ENCODE measurements around the gene MCU. TPM values are rescaled to one million over a fixed set of nuclear protein-coding genes. Genes with fewer than 3 reads are reported as not detected.

MCU gene
- total RNA-seq, 2 experiments from 2014 or later, result 9.4 to 9.9 TPM

GRCh38 chr10:72783410-72783833 is 91.5 kb downstream of the MCU start:
- Histone ChIP-seq H3K4me1 (ENCODE audit: insufficient read depth, low read length, poor library complexity, severe bottlenecking) (no peaks in the 10 kb centered on the region), H3K9me2 (ENCODE audit: insufficient read depth, low read length) (no peaks in the 10 kb centered on the region), H3K4me2 (ENCODE audit: low read length) (no peak overlapping the region), H2AFZ (ENCODE audit: low read length) (no peak overlapping the region), H3K4me3 (ENCODE audit: low read depth, low read length, poor library complexity, severe bottlenecking) (no peak overlapping the region), H3K9me3 (ENCODE audit: low read length) (no peaks in the 10 kb centered on the region), H4K20me1 (ENCODE audit: insufficient read depth, low read length) (no peaks in the 10 kb centered on the region), H3K27ac (ENCODE audit: low read depth, low read length, poor library complexity, severe bottlenecking) (no peak overlapping the region), H3K79me2 (ENCODE audit: insufficient read depth, low read depth, low read length) (no peaks in the 10 kb centered on the region), H3K36me3 (ENCODE audit: insufficient read depth, low read length) (no peaks in the 10 kb centered on the region)
- BruUV-seq (replicated peaks), result no TSS peak
- no peak for TF ChIP-seq EZH2phosphoT487 (IDR thresholded peaks at IDR 0.05; ENCODE audit: borderline replicate concordance, low read depth, low read length)
- ChIA-PET POLR2A (no interaction called here), CTCF (ENCODE audit: unreplicated experiment) (no interaction called here)
- no peak for DNase-seq (ENCODE audit: low spot score)
- intact Hi-C loops (cut with micrococcal nuclease; ENCODE audit: unreplicated experiment), result no loop called here

- no peak for TF ChIP-seq CTCF (conservative IDR thresholded peaks at IDR 0.05; ENCODE audit: low read length)
- no peak for TF ChIP-seq EZH2phosphoT487 (IDR thresholded peaks at IDR 0.05; ENCODE audit: borderline replicate concordance, low read depth, low read length)
- CTCF ChIA-PET (ENCODE audit: unreplicated experiment), result no interaction called here
- no peak overlapping the region for H3K4me2 ChIP-seq (ENCODE audit: low read length)
Observed at GRCh38 chr10:72784551-72785351, 92.8 kb downstream of the MCU start.

GRCh38 chr10:72785409-72785808 is 93.5 kb downstream of the MCU start:
- POLR2A ChIA-PET, result no interaction called here

More at GRCh38 chr10:72784551-72785351, 92.8 kb downstream of the MCU start:
- Histone ChIP-seq H3K9me2 (ENCODE audit: insufficient read depth, low read length) (no peaks in the 10 kb centered on the region), H3K4me1 (ENCODE audit: insufficient read depth, low read length, poor library complexity, severe bottlenecking) (no peaks in the 10 kb centered on the region), H3K79me2 (ENCODE audit: insufficient read depth, low read depth, low read length) (no peaks in the 10 kb centered on the region), H3K36me3 (ENCODE audit: insufficient read depth, low read length) (no peaks in the 10 kb centered on the region), H3K4me3 (ENCODE audit: low read depth, low read length, poor library complexity, severe bottlenecking) (no peak overlapping the region), H3K27ac (ENCODE audit: low read depth, low read length, poor library complexity, severe bottlenecking) (no peak overlapping the region), H2AFZ (ENCODE audit: low read length) (no peak overlapping the region), H4K20me1 (ENCODE audit: insufficient read depth, low read length) (no peaks in the 10 kb centered on the region), H3K9me3 (ENCODE audit: low read length) (no peaks in the 10 kb centered on the region)
- BruUV-seq (replicated peaks), result no TSS peak
- POLR2A ChIA-PET, result no interaction called here
- no peak for DNase-seq (ENCODE audit: low spot score)
- intact Hi-C loops (cut with micrococcal nuclease; ENCODE audit: unreplicated experiment), result no loop called here

More at GRCh38 chr10:72785409-72785808, 93.5 kb downstream of the MCU start:
- Histone ChIP-seq H3K36me3 (ENCODE audit: insufficient read depth, low read length) (no peaks in the 10 kb centered on the region), H3K27ac (ENCODE audit: low read depth, low read length, poor library complexity, severe bottlenecking) (no peak overlapping the region), H2AFZ (ENCODE audit: low read length) (no peak overlapping the region), H3K9me2 (ENCODE audit: insufficient read depth, low read length) (no peaks in the 10 kb centered on the region), H3K9me3 (ENCODE audit: low read length) (no peaks in the 10 kb centered on the region), H3K4me1 (ENCODE audit: insufficient read depth, low read length, poor library complexity, severe bottlenecking) (no peaks in the 10 kb centered on the region), H4K20me1 (ENCODE audit: insufficient read depth, low read length) (no peaks in the 10 kb centered on the region), H3K79me2 (ENCODE audit: insufficient read depth, low read depth, low read length) (no peaks in the 10 kb centered on the region), H3K4me2 (ENCODE audit: low read length) (no peak overlapping the region), H3K4me3 (ENCODE audit: low read depth, low read length, poor library complexity, severe bottlenecking) (no peak overlapping the region)
- intact Hi-C loops (cut with micrococcal nuclease; ENCODE audit: unreplicated experiment), result no loop called here
- CTCF ChIA-PET (ENCODE audit: unreplicated experiment), result no interaction called here
- no peak for DNase-seq (ENCODE audit: low spot score)
- no TSS peak for BruUV-seq (replicated peaks)
- no peak for TF ChIP-seq EZH2phosphoT487 (IDR thresholded peaks at IDR 0.05; ENCODE audit: borderline replicate concordance, low read depth, low read length)
- TF ChIP-seq CTCF (conservative IDR thresholded peaks at IDR 0.05; ENCODE audit: low read length), result no peak
